Astrocyte (in vitro differentiated cells and primary cell): ENCODE results near the gene ME3.

ENCODE experiments used
- CTCF ChIP-seq: IDR thresholded peaks from 2 replicates; pipeline ENCODE4 v1.5.1; 2011; ENCODE audit warnings: low read depth, mild to moderate bottlenecking, inconsistent platforms, low read length, moderate library complexity; ENCODE audit not compliant: insufficient read depth
- EZH2 ChIP-seq: IDR thresholded peaks from 2 replicates; pipeline ENCODE4 v1.6.1; 2012; ENCODE audit warnings: mild to moderate bottlenecking, low read length, inconsistent platforms; ENCODE audit not compliant: insufficient read depth

DNA sequence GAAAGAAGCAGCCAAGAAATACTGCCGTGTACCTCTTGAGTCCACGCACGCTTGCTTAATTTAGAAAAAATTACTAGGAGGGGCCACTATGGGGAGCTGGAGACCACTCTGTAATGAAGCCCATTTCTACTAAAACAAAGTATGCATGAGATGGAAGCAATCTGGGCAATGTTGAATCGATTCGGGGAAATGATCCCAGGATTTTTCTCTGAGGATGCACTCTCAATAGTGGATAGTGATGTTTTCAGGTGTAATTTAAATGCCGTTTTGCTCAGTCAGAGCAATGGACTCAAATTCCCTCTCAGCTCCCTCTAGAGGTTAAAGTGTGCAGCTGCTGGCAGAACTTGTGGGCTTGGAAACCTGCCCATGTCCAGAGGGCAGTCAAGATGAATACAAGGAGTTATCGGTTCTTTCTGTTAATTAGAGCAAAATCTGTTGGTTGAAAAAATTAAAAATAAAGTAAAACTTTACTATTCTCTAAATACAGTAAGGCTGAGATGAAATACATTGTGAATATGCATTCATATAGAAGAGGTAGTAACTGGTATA lies 64.1 kb downstream of the ME3 start:
- TF ChIP-seq CTCF: peak; percentile 96
- no peak for TF ChIP-seq EZH2
